Fibroblast of gingiva (primary cell): Measurements from ENCODE around the gene SPRED2.

Experiments used
- DNase-seq: peaks from one replicate; pipeline ENCODE4 v3.0.0-alpha.2; 2011; ENCODE audit warnings: low read depth

The SPRED2 gene

DNA sequence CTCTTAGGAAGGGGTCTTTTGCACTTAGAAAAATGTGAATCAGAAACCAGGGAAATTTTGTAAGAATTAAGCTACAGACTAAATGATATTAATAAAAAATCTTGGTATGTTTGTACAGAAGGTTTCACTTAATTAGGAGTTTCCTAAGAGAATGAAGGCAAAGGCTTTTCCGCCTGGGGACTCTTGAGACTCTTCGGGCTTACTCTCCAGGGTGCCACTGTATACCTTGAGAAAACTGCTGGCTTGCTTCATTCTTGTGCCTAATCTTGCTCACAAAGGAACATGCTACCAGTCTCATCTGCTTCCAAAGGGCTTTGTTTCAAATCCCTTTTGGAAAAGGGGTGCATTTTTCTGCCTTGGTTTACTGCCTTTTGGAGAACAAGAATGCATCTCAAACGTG, 155.3 kb downstream of the SPRED2 start:
- DNase-seq: peak; percentile 21

DNA sequence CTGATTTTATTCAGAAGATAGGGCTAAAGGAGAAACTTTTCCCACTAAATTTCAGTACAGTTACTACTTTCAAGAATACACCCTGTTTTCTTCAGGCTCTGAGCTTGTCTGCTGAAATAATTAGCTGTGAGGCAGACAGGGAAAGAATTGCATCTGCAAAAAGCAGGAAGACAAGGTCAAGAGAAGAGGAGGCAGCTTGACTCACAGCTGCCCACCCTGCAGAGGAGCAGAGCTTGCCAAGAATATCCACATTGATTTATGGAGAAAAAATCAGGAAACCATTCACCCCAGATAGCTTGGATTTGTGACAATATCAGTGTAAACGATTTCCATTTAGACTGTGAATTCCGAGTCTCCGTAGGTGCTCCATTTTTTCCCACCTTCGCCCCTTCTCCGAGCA, 155.8 kb downstream of the SPRED2 start:
- no peak for DNase-seq

DNA sequence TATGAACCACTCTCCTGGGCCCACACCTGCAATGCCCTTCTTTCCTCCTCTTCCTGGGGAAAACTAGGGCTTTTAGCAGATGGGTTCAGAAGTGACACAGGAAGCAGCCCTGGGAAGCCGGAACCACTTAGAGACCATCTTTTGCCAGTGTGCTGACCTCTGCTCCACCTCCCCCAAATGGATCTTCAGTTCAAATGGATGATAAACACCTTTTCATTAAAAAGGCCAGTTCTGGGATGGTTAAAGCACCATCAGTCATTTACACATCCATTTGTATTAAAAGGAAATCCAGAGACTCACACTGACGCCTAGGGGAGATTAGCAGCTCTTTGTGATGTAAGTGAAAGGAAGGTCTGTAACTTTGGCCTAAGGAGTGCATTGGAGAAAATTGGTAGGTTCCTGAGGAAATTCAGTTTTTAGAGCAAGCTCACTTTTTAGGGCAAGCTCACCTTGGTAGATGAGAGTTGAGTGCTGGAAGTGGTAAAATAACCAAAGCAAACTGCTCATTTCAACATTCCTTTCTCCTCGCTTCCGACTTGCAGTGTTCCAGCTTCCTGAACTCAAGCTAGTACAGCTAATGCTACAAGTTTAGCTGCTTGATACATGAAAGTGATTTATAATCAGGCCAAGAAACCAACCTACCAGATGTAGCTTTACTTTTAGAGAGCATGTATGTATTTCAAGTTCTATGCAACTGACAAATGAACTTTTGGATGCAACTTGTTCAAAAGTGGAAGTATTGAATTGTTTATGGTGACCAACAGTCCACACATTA, 157.1 kb downstream of the SPRED2 start:
- no peak for DNase-seq

DNA sequence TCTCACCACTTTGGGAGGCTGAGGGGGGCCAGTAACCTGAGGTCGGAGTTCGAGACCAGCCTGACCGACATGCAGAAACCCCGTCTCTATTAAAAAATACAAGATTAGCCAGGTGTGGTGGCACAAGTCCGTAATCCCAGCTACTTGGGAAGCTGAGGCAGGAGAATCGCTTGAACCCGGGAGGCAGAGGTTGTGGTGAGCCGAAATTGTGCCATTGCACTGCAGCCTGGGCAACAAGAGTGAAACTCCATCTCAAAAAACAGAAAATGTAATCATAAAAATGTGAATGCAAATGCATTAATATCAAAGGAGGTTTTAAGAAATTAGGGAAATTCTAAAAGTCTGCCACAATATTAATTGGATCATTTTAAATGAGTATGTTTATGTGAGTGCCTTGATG, 159.1 kb downstream of the SPRED2 start:
- no peak for DNase-seq

DNA sequence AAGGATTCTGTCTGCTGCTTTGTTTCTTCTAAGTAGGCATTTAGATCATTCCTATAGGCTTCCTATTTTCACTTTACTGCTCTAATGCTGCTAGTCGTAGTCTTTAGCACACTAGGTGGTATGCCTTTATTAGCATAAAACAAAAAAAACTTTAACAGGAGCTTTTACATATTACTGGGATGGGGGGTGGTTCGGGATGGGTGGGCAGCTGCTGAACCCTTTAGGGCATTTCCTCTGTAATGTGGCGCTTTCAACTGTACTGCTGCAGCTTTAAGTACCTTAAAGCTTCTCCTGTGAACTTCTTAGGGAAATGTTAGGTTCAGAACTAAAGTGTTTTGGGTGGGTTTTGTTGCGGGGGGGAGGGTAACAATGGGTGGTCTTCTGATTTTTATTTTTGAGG, 163.4 kb downstream of the SPRED2 start:
- DNase-seq: no peak

DNA sequence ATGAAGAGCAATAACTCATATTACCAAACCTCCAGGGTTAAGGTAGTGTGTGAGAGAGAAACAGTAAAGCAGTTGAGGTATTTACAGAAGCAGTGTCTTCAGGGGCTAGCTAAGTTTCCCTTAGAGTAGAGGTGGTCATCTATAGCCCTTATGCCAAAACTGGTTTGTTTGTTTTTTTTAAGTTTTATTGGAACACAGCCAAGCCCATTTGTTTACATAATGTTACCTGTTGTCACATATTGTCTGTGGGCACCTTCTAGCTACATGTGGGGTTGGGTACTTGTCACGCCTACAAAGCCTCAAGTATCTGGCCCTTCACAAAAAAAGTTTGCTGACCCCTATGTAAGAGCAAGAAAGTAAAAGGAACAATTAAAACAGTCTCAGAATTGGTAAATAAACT, 165.4 kb downstream of the SPRED2 start:
- DNase-seq: no peak

DNA sequence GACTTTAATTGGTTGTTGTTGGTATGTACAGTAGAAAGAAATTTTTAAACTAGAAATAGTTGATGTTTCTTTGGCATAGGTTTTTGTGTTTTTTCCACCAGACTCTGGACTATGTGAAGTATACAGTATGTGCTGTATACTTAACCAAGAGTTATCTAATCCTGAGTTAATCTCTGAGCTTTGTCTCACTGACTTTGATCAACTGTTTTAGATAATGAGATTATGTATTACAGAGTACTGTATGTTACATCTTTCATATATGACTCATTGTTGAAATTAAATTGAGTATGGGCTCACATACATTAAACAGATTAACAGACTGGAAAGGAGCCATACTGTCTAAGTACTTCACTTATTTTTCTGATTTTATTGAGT, 166.7 kb downstream of the SPRED2 start:
- no peak for DNase-seq

DNA sequence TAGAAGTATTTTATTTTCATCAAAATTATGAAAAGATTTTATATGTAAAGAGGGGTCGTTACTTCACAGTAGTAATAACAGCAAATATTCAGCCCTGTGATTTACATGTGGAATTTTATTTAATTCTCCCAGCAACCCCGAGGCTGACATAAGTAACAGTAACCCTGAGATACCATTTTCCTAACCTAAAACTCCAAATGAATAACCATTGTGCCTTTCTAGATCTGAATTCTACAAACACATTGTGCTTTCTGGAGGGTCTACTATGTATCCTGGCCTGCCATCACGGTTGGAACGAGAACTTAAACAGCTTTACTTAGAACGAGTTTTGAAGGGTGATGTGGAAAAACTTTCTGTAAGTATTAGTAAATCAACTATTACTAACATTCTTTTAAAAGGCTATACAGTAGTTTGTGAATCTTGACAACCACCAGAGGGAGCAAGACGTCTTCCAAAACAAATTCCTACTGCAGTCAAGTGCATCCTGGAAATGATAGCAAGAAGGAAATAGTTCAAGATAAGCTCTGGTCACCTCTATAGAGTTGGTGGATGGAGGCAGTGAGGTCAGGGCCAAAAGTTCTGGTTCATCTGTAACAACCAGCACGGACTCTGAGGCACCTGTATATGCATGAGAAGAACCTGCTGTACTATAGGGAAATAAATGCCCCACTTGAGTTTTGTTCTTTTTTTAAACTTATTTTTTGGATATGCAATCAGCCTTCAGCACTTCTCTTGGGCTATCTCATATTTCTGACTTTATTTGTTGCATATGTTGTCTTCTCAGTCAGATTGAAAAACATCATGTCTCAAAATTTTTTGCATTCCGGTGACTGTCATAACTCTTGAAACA, 167.4 kb downstream of the SPRED2 start:
- peak; percentile 81 for DNase-seq

DNA sequence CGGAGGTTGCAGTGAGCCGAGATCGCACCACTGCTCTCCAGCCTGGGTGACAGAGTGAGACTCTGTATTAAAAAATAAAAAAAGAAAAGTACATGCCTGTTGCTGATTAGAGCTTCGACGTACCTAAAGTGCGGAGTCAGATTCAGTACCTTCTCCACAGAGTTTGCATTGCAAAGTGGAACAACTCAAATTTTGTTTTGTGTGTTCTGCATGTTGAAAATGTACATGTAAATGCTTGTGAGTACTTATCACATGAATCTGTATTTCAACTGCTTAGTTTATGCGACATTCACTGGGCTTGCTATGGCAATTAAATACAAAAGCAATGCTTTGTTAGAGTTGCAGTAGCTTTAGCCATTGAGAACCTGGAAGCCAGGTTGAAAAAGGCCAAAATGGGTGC, 168.4 kb downstream of the SPRED2 start:
- no peak for DNase-seq

DNA sequence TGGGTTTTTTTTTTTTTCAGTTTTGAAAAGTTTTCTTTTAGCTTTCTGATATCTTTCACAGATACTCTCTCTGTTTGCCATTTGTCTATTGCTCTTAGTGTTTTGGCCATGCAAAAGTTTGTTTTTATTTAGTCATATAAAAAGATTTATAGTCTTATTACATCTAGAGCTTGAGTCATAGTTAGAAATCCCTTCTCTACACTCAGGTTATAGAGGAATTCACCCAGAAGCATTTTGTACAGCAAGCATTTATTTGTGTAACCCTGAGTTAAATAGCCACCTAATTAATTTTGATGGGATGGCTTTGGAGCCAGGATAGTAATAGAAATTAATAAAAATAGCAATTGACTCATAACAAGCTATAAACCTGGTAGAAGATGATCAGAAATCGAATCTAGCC, 169.1 kb downstream of the SPRED2 start:
- no peak for DNase-seq

DNA sequence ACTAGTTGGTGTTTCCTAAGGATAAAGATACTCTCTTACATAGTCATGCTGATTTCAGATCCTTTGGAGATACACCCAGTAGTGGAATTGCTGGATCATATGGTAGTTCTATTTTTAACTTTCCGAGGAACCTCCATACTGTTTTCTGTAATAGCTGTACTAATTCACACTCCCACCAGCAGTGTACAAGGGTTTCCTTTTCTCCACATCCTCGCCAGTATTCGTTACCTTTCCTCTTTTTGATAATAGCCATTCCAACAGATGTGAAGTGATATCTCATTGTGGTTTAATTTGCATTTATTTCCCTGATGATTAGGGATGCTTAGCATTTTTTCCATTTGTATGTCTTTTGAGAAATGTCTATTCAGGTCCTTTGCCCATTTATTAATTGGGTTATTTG, 170.7 kb downstream of the SPRED2 start:
- peak; percentile 10 for DNase-seq
